ENCODE measurements around the gene ZNF735.
"Not testable (repeated sequence)": the region's sequence is repeated elsewhere in the genome, so short reads cannot be mapped to it uniquely, and the experiment has no call there.

The ZNF735 gene

GRCh38 chr7:64206903-64207302 lies at the start of gene ZNF735:
ZNF735 (plus strand) TSS chr7:64207203; CDS start chr7:64207203, 0 bp downstream.
- Histone ChIP-seq H3K27me3 (ENCODE audit: insufficient read depth, low read length) (no peaks in the 10 kb centered on the region), H3K27ac (ENCODE audit: low read depth, low read length) (no peak within 1 kb of the TSS), H3K4me1 (ENCODE audit: control insufficient read depth, insufficient read depth, low read length, unreplicated experiment) (no peaks in the 10 kb centered on the region), H3K4me3 (ENCODE audit: low read depth, low read length) (no peak within 1 kb of the TSS), H3K36me3 (ENCODE audit: insufficient read depth, low read length) (no peaks in the 10 kb centered on the region), H3K79me2 (ENCODE audit: control insufficient read depth, insufficient read depth, low read length, unreplicated experiment) (no peaks in the 10 kb centered on the region), H2AFZ (ENCODE audit: low read length, unreplicated experiment) (no peak within 1 kb of the TSS)

DNA sequence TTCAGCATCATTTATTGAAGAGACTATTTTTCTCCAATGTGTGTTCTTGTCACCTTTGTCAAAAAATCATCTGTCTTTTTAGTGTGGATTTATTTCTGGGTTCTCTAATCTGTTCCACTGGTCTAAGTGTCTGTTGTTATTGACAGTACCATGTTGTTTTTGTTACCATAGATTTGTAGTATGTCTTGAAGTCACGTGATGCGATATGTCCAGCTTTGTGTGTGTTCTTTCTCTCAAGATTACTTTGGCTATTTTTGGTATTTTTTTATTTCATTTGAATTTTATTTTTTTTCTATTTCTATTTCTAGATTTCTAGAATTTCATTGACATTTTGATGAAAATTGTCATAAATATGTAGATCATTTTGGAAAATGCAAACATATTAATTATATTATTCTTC lies 36.0 kb upstream of the ZNF735 start:
- not testable (repeated sequence) for H3K4me1 ChIP-seq (ENCODE audit: control insufficient read depth, insufficient read depth, low read length, unreplicated experiment); H3K36me3 ChIP-seq (ENCODE audit: insufficient read depth, low read length); H3K27me3 ChIP-seq (ENCODE audit: insufficient read depth, low read length); H3K79me2 ChIP-seq (ENCODE audit: control insufficient read depth, insufficient read depth, low read length, unreplicated experiment); H3K4me3 ChIP-seq (ENCODE audit: low read depth, low read length); H3K27ac ChIP-seq (ENCODE audit: low read depth, low read length); H2AFZ ChIP-seq (ENCODE audit: low read length, unreplicated experiment)

GRCh38 chr7:64174328-64174727 lies 32.7 kb upstream of the ZNF735 start:
- Histone ChIP-seq H3K4me1 (ENCODE audit: control insufficient read depth, insufficient read depth, low read length, unreplicated experiment) (no peaks in the 10 kb centered on the region), H3K36me3 (ENCODE audit: insufficient read depth, low read length) (no peaks in the 10 kb centered on the region)

DNA sequence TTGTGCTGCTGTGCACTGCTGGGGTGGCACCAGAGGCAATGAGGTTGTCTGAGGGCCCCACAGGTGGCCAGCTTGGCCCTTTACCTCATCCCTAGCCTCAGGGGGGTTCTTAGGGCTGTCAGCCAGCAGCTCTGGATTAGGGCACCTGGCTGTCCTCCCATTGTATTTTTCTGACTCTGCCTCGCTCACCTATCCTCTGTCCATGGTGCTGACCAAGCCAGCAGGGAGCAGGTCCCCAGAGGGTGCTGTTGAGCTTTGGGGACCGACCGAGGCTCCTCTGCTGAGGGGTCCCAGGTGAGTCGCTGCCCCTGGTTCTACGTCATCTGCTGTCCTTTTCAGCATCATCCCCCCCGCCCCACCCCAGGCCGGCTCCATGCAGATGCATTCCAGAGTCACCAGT lies 32.1 kb upstream of the ZNF735 start:
- Histone ChIP-seq H3K4me1 (ENCODE audit: control insufficient read depth, insufficient read depth, low read length, unreplicated experiment) (no peaks in the 10 kb centered on the region), H3K27me3 (ENCODE audit: insufficient read depth, low read length) (no peaks in the 10 kb centered on the region), H2AFZ (ENCODE audit: low read length, unreplicated experiment) (no peak overlapping the region), H3K36me3 (ENCODE audit: insufficient read depth, low read length) (no peaks in the 10 kb centered on the region), H3K4me3 (ENCODE audit: low read depth, low read length) (no peak overlapping the region), H3K27ac (ENCODE audit: low read depth, low read length) (no peak overlapping the region), H3K79me2 (ENCODE audit: control insufficient read depth, insufficient read depth, low read length, unreplicated experiment) (no peaks in the 10 kb centered on the region)

More at GRCh38 chr7:64174328-64174727, 32.7 kb upstream of the ZNF735 start:
- H3K79me2 ChIP-seq (ENCODE audit: control insufficient read depth, insufficient read depth, low read length, unreplicated experiment) = no peaks in the 10 kb centered on the region
- H3K27ac ChIP-seq (ENCODE audit: low read depth, low read length) = no peak overlapping the region
- H2AFZ ChIP-seq (ENCODE audit: low read length, unreplicated experiment) = no peak overlapping the region
- H3K4me3 ChIP-seq (ENCODE audit: low read depth, low read length) = no peak overlapping the region
- H3K27me3 ChIP-seq (ENCODE audit: insufficient read depth, low read length) = no peaks in the 10 kb centered on the region

- H2AFZ ChIP-seq (ENCODE audit: low read length, unreplicated experiment) = no peak overlapping the region
- H3K4me1 ChIP-seq (ENCODE audit: control insufficient read depth, insufficient read depth, low read length, unreplicated experiment) = no peaks in the 10 kb centered on the region
Measured at GRCh38 chr7:64180989-64181388, 26.0 kb upstream of the ZNF735 start.

DNA sequence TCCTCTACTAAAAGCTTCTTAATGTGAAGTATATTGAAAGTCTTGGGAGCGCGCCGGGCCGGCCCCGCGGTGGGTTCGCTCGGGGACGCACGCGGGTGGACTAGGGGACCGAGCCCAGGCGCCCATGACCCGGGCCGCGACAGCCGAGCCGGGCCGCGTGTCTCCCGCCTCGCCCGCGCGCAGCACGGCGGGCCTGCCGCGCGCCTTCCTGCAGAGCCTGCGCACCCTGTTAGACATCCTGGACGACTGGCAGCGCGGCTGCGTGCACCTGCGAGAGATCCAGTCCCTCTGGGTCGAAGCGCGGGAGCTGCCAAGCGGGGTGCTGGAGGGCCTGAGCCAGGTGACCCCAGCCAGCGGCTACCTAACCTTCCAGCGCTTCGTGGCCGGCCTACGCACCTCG lies 25.4 kb upstream of the ZNF735 start:
- Histone ChIP-seq H3K27ac (ENCODE audit: low read depth, low read length) (no peak overlapping the region), H3K27me3 (ENCODE audit: insufficient read depth, low read length) (no peaks in the 10 kb centered on the region), H3K4me3 (ENCODE audit: low read depth, low read length) (no peak overlapping the region), H3K36me3 (ENCODE audit: insufficient read depth, low read length) (no peaks in the 10 kb centered on the region), H3K4me1 (ENCODE audit: control insufficient read depth, insufficient read depth, low read length, unreplicated experiment) (no peaks in the 10 kb centered on the region), H3K79me2 (ENCODE audit: control insufficient read depth, insufficient read depth, low read length, unreplicated experiment) (no peaks in the 10 kb centered on the region), H2AFZ (ENCODE audit: low read length, unreplicated experiment) (no peak overlapping the region)

More at GRCh38 chr7:64180989-64181388, 26.0 kb upstream of the ZNF735 start:
- Histone ChIP-seq H3K79me2 (ENCODE audit: control insufficient read depth, insufficient read depth, low read length, unreplicated experiment) (no peaks in the 10 kb centered on the region), H3K27ac (ENCODE audit: low read depth, low read length) (no peak overlapping the region), H3K27me3 (ENCODE audit: insufficient read depth, low read length) (no peaks in the 10 kb centered on the region), H3K4me3 (ENCODE audit: low read depth, low read length) (no peak overlapping the region), H3K36me3 (ENCODE audit: insufficient read depth, low read length) (no peaks in the 10 kb centered on the region)

DNA sequence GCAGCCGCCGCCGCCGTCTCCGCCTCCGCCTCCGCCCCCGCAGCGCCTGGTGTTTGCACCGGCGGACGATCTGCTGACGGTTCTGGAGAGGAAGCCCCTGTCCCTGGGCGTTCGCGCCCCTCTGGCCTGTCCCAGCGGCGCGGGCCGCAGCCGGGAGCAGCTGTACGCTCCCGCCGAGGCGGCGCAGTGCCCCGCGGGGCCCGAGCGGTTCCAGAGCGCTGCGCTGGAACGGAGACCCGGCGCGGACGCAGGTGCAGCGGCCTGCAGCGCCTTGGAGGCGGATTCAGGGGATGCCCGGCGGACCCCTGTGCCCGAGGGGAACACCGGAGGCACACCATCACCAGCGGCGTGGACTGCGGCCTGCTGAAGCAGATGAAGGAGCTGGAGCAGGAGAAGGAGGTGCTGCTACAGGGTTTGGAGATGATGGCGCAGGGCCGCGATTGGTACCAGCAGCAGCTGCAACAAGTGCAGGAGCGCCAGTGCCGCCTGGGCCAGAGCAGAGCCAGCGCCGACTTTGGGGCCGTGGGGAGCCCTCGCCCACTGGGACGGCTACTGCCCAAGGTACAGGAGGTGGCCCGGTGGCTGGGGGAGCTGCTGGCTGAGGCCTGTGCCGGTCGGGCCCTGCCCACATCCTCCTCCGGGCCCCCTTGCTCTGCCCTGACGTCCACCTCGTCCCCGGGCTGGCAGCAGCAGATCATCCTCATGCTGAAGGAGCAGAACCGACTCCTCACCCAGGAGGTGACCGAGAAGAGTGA lies 24.8 kb upstream of the ZNF735 start:
- H3K4me3 ChIP-seq (ENCODE audit: low read depth, low read length) = no peak overlapping the region
- H3K27me3 ChIP-seq (ENCODE audit: insufficient read depth, low read length) = no peaks in the 10 kb centered on the region
- no peaks in the 10 kb centered on the region for H3K4me1 ChIP-seq (ENCODE audit: control insufficient read depth, insufficient read depth, low read length, unreplicated experiment)
- no peaks in the 10 kb centered on the region for H3K79me2 ChIP-seq (ENCODE audit: control insufficient read depth, insufficient read depth, low read length, unreplicated experiment)
- H3K36me3 ChIP-seq (ENCODE audit: insufficient read depth, low read length) = no peaks in the 10 kb centered on the region
- no peak overlapping the region for H2AFZ ChIP-seq (ENCODE audit: low read length, unreplicated experiment)
- H3K27ac ChIP-seq (ENCODE audit: low read depth, low read length) = no peak overlapping the region

- Histone ChIP-seq H3K79me2 (ENCODE audit: control insufficient read depth, insufficient read depth, low read length, unreplicated experiment) (no peaks in the 10 kb centered on the region), H3K27me3 (ENCODE audit: insufficient read depth, low read length) (no peaks in the 10 kb centered on the region), H2AFZ (ENCODE audit: low read length, unreplicated experiment) (no peak overlapping the region), H3K4me3 (ENCODE audit: low read depth, low read length) (no peak overlapping the region), H3K36me3 (ENCODE audit: insufficient read depth, low read length) (no peaks in the 10 kb centered on the region), H3K27ac (ENCODE audit: low read depth, low read length) (no peak overlapping the region), H3K4me1 (ENCODE audit: control insufficient read depth, insufficient read depth, low read length, unreplicated experiment) (no peaks in the 10 kb centered on the region)
Measured at GRCh38 chr7:64183126-64183742, 23.8 kb upstream of the ZNF735 start.

DNA sequence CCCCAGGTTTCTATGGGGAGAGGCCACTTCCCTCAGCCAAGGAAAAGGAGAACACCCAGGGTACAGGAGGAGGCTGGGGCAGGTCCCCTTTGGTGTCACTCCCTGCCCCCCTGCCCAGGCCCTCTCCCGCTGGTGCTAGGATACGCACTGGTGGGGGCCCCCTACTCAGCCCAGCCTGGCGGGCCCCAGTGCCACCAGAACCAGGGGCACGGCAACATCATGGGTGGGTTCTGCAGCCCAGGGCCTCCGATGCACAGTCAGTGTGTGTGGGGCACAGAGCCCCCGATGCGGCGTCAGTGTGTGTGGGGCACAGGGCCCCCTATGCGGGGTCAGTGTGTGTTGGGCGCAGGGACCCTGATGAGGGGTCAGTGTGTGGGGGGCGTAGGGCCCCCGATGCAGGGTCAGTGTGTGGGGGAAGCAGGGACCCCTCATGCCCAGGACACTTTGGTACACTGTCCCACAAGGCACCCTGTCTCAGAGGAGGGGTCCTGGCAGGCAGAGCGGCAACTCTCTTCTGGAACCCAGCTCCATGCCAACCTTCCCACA lies 23.1 kb upstream of the ZNF735 start:
- Histone ChIP-seq H3K36me3 (ENCODE audit: insufficient read depth, low read length) (no peaks in the 10 kb centered on the region), H3K4me3 (ENCODE audit: low read depth, low read length) (no peak overlapping the region), H3K4me1 (ENCODE audit: control insufficient read depth, insufficient read depth, low read length, unreplicated experiment) (no peaks in the 10 kb centered on the region), H2AFZ (ENCODE audit: low read length, unreplicated experiment) (no peak overlapping the region), H3K27ac (ENCODE audit: low read depth, low read length) (no peak overlapping the region), H3K79me2 (ENCODE audit: control insufficient read depth, insufficient read depth, low read length, unreplicated experiment) (no peaks in the 10 kb centered on the region), H3K27me3 (ENCODE audit: insufficient read depth, low read length) (no peaks in the 10 kb centered on the region)

- no peaks in the 10 kb centered on the region for H3K79me2 ChIP-seq (ENCODE audit: control insufficient read depth, insufficient read depth, low read length, unreplicated experiment)
- H3K27ac ChIP-seq (ENCODE audit: low read depth, low read length) = no peak overlapping the region
- H3K27me3 ChIP-seq (ENCODE audit: insufficient read depth, low read length) = no peaks in the 10 kb centered on the region
- no peaks in the 10 kb centered on the region for H3K4me1 ChIP-seq (ENCODE audit: control insufficient read depth, insufficient read depth, low read length, unreplicated experiment)
- no peaks in the 10 kb centered on the region for H3K36me3 ChIP-seq (ENCODE audit: insufficient read depth, low read length)
- H3K4me3 ChIP-seq (ENCODE audit: low read depth, low read length) = no peak overlapping the region
- H2AFZ ChIP-seq (ENCODE audit: low read length, unreplicated experiment) = no peak overlapping the region
Measured at GRCh38 chr7:64184376-64184775, 22.6 kb upstream of the ZNF735 start.

DNA sequence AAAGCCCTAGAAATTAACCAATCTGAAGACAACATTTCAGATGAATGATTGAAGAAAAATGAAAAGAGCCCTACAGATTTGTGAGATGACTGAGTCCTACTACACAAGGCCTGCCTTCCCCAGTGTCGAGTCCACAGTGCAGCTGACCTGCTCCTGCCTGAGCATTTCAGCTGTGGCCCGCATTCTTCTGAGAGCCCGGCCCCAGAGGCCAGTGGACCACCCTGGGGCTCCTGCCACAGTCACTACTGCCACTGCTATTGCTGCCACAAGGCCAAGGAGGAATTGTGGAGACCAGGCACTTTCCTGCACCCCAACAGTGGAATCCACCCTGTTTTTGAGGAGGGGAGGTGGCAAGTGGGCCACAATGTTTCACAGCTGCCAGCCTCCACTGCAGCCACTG lies 19.6 kb upstream of the ZNF735 start:
- H3K4me3 ChIP-seq (ENCODE audit: low read depth, low read length) = no peak overlapping the region
- no peak overlapping the region for H3K27ac ChIP-seq (ENCODE audit: low read depth, low read length)
- H3K79me2 ChIP-seq (ENCODE audit: control insufficient read depth, insufficient read depth, low read length, unreplicated experiment) = no peaks in the 10 kb centered on the region
- H3K36me3 ChIP-seq (ENCODE audit: insufficient read depth, low read length) = no peaks in the 10 kb centered on the region
- H3K4me1 ChIP-seq (ENCODE audit: control insufficient read depth, insufficient read depth, low read length, unreplicated experiment) = no peaks in the 10 kb centered on the region
- H2AFZ ChIP-seq (ENCODE audit: low read length, unreplicated experiment) = no peak overlapping the region
- no peaks in the 10 kb centered on the region for H3K27me3 ChIP-seq (ENCODE audit: insufficient read depth, low read length)
